ENCODE data around the gene NSMF.

The NSMF gene

GRCh38 chr9:137502008-137502911 lies 43.1 kb upstream of the NSMF start:
- no peak for DNase-seq

GRCh38 chr9:137501457-137501856 lies 42.3 kb upstream of the NSMF start:
- H3K27me3 ChIP-seq (replicated peaks), result no peaks in the 10 kb centered on the region
- DNase-seq, result no peak
- H3K4me3 ChIP-seq (ENCODE audit: low read depth, low read length), result no peak overlapping the region
- no peaks in the 10 kb centered on the region for H3K36me3 ChIP-seq (replicated peaks)
- TF ChIP-seq CTCF (IDR thresholded peaks at IDR 0.05; ENCODE audit: low read depth, low read length, missing control alignments), result no peak
- in situ Hi-C loops (cut with HindIII; ENCODE audit: low pct_ligation_motif_present, low sequenced_read_pairs), result no loop called here
- H3K27ac ChIP-seq, result no peak overlapping the region

More at GRCh38 chr9:137502008-137502911, 43.1 kb upstream of the NSMF start:
- H3K27ac ChIP-seq, result no peak overlapping the region
- in situ Hi-C loops (cut with HindIII; ENCODE audit: low pct_ligation_motif_present, low sequenced_read_pairs), result no loop called here
- no peaks in the 10 kb centered on the region for H3K27me3 ChIP-seq (replicated peaks)
- H3K4me3 ChIP-seq (ENCODE audit: low read depth, low read length), result no peak overlapping the region
- no peaks in the 10 kb centered on the region for H3K36me3 ChIP-seq (replicated peaks)
- no peak for TF ChIP-seq CTCF (IDR thresholded peaks at IDR 0.05; ENCODE audit: low read depth, low read length, missing control alignments)

- H3K4me3 ChIP-seq (ENCODE audit: low read depth, low read length), result no peak overlapping the region
- no peaks in the 10 kb centered on the region for H3K27me3 ChIP-seq (replicated peaks)
- no peak for DNase-seq
- H3K36me3 ChIP-seq (replicated peaks), result no peaks in the 10 kb centered on the region
- H3K27ac ChIP-seq, result no peak overlapping the region
- in situ Hi-C loops (cut with HindIII; ENCODE audit: low pct_ligation_motif_present, low sequenced_read_pairs), result no loop called here
- no peak for TF ChIP-seq CTCF (IDR thresholded peaks at IDR 0.05; ENCODE audit: low read depth, low read length, missing control alignments)
Observed at GRCh38 chr9:137500666-137501397, 41.7 kb upstream of the NSMF start.

GRCh38 chr9:137499858-137500661 lies 40.9 kb upstream of the NSMF start:
- DNase-seq, result no peak
- in situ Hi-C loops (cut with HindIII; ENCODE audit: low pct_ligation_motif_present, low sequenced_read_pairs), result no loop called here
- no peaks in the 10 kb centered on the region for H3K36me3 ChIP-seq (replicated peaks)
- TF ChIP-seq CTCF (IDR thresholded peaks at IDR 0.05; ENCODE audit: low read depth, low read length, missing control alignments), result no peak
- H3K27me3 ChIP-seq (replicated peaks), result no peaks in the 10 kb centered on the region
- no peak overlapping the region for H3K27ac ChIP-seq
- H3K4me3 ChIP-seq (ENCODE audit: low read depth, low read length), result no peak overlapping the region

GRCh38 chr9:137499416-137499815 lies 40.3 kb upstream of the NSMF start:
- Histone ChIP-seq H3K27me3 (replicated peaks) (no peaks in the 10 kb centered on the region), H3K27ac (no peak overlapping the region), H3K36me3 (replicated peaks) (no peaks in the 10 kb centered on the region), H3K4me3 (ENCODE audit: low read depth, low read length) (no peak overlapping the region)
- TF ChIP-seq CTCF (IDR thresholded peaks at IDR 0.05; ENCODE audit: low read depth, low read length, missing control alignments), result no peak
- in situ Hi-C loops (cut with HindIII; ENCODE audit: low pct_ligation_motif_present, low sequenced_read_pairs), result no loop called here
- no peak for DNase-seq
